ENCODE measurements around the gene TTC36. TPM values are rescaled to one million over a fixed set of nuclear protein-coding genes. Genes with fewer than 3 reads are reported as not detected.
"Not testable (repeated sequence)": the region's sequence is repeated elsewhere in the genome, so short reads cannot be mapped to it uniquely, and the experiment has no call there.

TTC36 gene
- total RNA-seq, 1 donor from 2014 or later: 0.91 TPM

DNA sequence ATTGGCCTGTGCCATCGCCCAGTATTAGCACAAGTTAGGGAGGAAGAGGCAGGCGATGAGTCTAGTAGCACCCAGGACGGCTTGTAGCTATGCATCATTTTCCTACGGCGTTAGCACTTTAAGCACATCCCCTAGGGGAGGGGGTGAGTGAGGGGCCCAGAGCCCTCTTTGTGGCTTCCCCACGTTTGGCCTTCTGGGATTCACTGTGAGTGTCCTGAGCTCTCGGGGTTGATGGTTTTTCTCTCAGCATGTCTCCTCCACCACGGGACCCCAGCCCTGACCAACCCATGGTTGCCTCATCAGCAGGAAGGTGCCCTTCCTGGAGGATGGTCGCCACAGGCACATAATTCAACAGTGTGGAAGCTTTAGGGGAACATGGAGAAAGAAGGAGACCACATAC is 8.0 kb downstream of the TTC36 start:
- H3K27ac Mint-ChIP-seq: no peak overlapping the region
- no peak overlapping the region for H3K4me3 Mint-ChIP-seq
- no peak for DNase-seq (ENCODE audit: low spot score)
- H3K4me1 Mint-ChIP-seq (ENCODE audit: low read depth): peaks cover 7% of the 10 kb centered on the region
- intact Hi-C loops (cut with micrococcal nuclease): no loop called here
- H3K36me3 Mint-ChIP-seq (ENCODE audit: low read depth): no peaks in the 10 kb centered on the region
- no peaks in the 10 kb centered on the region for H3K9me3 Mint-ChIP-seq
- no peaks in the 10 kb centered on the region for H3K27me3 Mint-ChIP-seq (ENCODE audit: insufficient read depth)

DNA sequence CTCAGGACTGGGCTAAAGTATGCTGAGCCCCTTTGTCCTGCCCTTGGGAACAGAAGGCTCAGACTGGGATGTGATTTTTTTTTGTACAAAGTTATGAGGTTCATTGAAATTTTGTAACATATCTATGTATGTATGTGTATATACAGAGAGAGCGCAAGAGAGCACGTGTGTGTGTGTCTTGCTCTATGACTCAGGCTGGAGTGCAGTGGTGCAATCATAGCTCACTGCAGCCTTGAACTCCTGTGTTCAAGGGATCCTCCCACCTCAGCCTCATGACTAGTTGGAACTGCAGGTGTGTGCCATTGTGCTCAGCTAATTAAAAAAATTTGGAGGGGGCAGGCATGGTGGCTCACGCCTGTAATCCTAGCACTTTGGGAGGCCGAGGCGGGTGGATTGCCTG is 9.5 kb downstream of the TTC36 start:
- Mint-ChIP-seq H3K4me3 (no peak overlapping the region), H3K27me3 (ENCODE audit: insufficient read depth) (no peaks in the 10 kb centered on the region), H3K4me1 (ENCODE audit: low read depth) (peaks cover under 1% of the 10 kb centered on the region), H3K36me3 (ENCODE audit: low read depth) (peaks cover 6% of the 10 kb centered on the region), H3K27ac (no peak overlapping the region), H3K9me3 (no peaks in the 10 kb centered on the region)
- intact Hi-C loops (cut with micrococcal nuclease): no loop called here
- DNase-seq (ENCODE audit: low spot score): no peak

GRCh38 chr11:118537409-118537980 is 10.2 kb downstream of the TTC36 start:
- no peak overlapping the region for H3K27ac Mint-ChIP-seq
- intact Hi-C loops (cut with micrococcal nuclease): no loop called here
- DNase-seq (ENCODE audit: low spot score): no peak
- H3K9me3 Mint-ChIP-seq: no peaks in the 10 kb centered on the region
- H3K36me3 Mint-ChIP-seq (ENCODE audit: low read depth): peaks cover 6% of the 10 kb centered on the region
- no peak overlapping the region for H3K4me3 Mint-ChIP-seq
- no peaks in the 10 kb centered on the region for H3K4me1 Mint-ChIP-seq (ENCODE audit: low read depth)
- H3K27me3 Mint-ChIP-seq (ENCODE audit: insufficient read depth): no peaks in the 10 kb centered on the region

DNA sequence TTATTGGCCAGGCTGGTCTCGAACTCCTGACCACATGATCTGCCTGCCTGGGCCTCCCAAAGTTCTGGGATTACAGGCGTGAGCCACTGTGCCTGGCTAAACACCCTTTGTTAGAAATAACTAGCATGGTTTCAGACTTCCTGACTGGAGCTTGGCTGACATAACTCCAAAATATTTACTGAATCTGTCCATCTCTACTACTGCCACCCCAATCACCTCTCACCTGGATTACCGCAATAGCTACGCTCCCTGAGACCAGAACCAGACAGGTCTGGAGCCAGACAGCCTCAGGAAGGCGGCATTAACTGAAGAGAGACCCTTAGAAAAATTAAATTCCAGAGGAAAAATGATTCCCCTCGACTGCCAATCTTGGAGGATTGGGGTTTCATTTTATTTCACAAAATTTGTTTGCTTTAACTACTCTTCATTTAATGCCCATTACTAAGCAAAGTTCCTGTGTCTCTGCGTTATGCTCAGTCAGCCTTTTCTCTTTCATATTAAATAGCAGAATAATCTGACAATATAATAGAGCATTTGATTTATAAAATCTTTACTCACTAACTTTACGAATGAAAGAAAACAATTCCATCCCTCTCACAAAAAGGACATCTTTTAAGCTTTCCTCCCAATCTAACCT is 16.9 kb downstream of the TTC36 start:
- peaks cover 10% of the 10 kb centered on the region for H3K36me3 Mint-ChIP-seq (ENCODE audit: low read depth)
- DNase-seq (ENCODE audit: low spot score): no peak
- no peaks in the 10 kb centered on the region for H3K4me1 Mint-ChIP-seq (ENCODE audit: low read depth)
- no peak overlapping the region for H3K4me3 Mint-ChIP-seq
- H3K27me3 Mint-ChIP-seq (ENCODE audit: insufficient read depth): no peaks in the 10 kb centered on the region
- H3K27ac Mint-ChIP-seq: no peak overlapping the region
- intact Hi-C loops (cut with micrococcal nuclease): no loop called here
- no peaks in the 10 kb centered on the region for H3K9me3 Mint-ChIP-seq

- Mint-ChIP-seq H3K9me3 (no peaks in the 10 kb centered on the region), H3K4me1 (ENCODE audit: low read depth) (no peaks in the 10 kb centered on the region), H3K27ac (no peak overlapping the region), H3K4me3 (no peak overlapping the region), H3K36me3 (ENCODE audit: low read depth) (peaks cover 10% of the 10 kb centered on the region), H3K27me3 (ENCODE audit: insufficient read depth) (no peaks in the 10 kb centered on the region)
- intact Hi-C loops (cut with micrococcal nuclease): no loop called here
- no peak for DNase-seq (ENCODE audit: low spot score)
Observed at GRCh38 chr11:118544647-118545010, 17.4 kb downstream of the TTC36 start.

- no peaks in the 10 kb centered on the region for H3K9me3 Mint-ChIP-seq
- H3K36me3 Mint-ChIP-seq (ENCODE audit: low read depth): peaks cover 10% of the 10 kb centered on the region
- no peak overlapping the region for H3K27ac Mint-ChIP-seq
- no peaks in the 10 kb centered on the region for H3K27me3 Mint-ChIP-seq (ENCODE audit: insufficient read depth)
- H3K4me1 Mint-ChIP-seq (ENCODE audit: low read depth): no peaks in the 10 kb centered on the region
- intact Hi-C loops (cut with micrococcal nuclease): no loop called here
- DNase-seq (ENCODE audit: low spot score): no peak
- no peak overlapping the region for H3K4me3 Mint-ChIP-seq
Observed at GRCh38 chr11:118545533-118545932, 18.3 kb downstream of the TTC36 start.

DNA sequence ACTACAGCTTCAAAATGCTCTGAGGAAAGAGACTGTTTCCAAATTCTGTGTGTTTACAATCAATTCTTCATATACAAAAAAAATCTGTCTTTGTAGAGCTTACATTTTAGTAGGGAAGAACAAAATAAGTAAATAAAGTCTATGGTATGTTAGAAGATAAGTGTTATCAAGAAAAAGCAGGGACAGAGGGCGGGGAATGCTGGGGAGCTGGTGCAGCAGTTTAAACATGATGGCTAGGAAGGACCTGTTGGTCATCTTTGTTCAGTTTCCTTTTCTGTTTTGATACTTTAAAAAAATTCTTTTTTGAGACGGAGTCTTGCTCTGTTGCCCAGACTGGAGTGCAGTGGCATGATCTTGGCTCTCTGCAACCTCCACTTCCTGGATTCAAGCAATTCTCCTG is 19.9 kb downstream of the TTC36 start:
- H3K27me3 Mint-ChIP-seq (ENCODE audit: insufficient read depth): no peaks in the 10 kb centered on the region
- H3K4me1 Mint-ChIP-seq (ENCODE audit: low read depth): no peaks in the 10 kb centered on the region
- intact Hi-C loops (cut with micrococcal nuclease): no loop called here
- no peaks in the 10 kb centered on the region for H3K9me3 Mint-ChIP-seq
- peaks cover 10% of the 10 kb centered on the region for H3K36me3 Mint-ChIP-seq (ENCODE audit: low read depth)
- DNase-seq (ENCODE audit: low spot score): no peak
- no peak overlapping the region for H3K4me3 Mint-ChIP-seq
- H3K27ac Mint-ChIP-seq: no peak overlapping the region

DNA sequence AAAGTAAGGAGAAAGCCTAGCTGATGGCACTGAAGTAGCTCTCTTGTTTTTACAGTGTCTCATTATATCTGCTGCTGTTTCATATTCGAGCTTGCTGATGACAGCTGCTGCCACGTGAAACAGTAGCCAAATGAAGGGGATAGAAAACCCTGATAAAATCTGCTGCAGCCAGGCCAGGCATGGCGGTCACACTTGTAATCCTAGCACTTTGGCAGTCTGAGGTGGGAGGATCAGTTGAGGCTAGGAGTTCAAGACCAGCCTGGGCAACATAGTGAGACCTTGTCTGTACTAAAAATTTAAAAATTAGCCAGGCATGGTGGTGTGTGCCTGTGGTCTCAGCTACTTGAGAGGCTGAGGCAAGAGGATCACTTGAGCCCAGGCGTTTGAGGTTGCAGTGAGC is 25.1 kb downstream of the TTC36 start:
- no peaks in the 10 kb centered on the region for H3K9me3 Mint-ChIP-seq
- no peaks in the 10 kb centered on the region for H3K27me3 Mint-ChIP-seq (ENCODE audit: insufficient read depth)
- no peaks in the 10 kb centered on the region for H3K4me1 Mint-ChIP-seq (ENCODE audit: low read depth)
- no peak overlapping the region for H3K27ac Mint-ChIP-seq
- DNase-seq (ENCODE audit: low spot score): no peak
- peaks cover 11% of the 10 kb centered on the region for H3K36me3 Mint-ChIP-seq (ENCODE audit: low read depth)
- intact Hi-C loops (cut with micrococcal nuclease): no loop called here
- no peak overlapping the region for H3K4me3 Mint-ChIP-seq

DNA sequence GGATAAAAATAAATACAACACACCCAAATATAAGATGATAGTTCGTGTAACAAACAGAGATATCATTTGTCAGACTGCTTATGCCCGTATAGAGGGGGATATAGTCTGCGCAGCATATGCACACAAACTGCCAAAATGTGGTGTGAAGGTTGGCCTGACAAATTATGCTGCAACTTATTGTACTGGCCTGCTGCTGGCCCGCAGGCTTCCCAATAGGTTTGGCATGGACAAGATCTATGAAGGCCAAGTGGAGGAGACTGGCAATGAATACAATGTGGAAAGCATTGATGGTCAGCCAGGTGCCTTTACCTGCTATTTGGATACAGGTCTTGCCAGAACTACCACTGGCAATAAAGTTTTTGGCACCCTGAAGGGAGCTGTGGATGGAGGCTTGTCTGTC is 33.5 kb downstream of the TTC36 start:
- Mint-ChIP-seq H3K27me3 (ENCODE audit: insufficient read depth) (no peaks in the 10 kb centered on the region), H3K9me3 (no peaks in the 10 kb centered on the region), H3K4me1 (ENCODE audit: low read depth) (peaks cover 7% of the 10 kb centered on the region), H3K4me3 (no peak overlapping the region), H3K27ac (no peak overlapping the region), H3K36me3 (ENCODE audit: low read depth) (peaks cover 5% of the 10 kb centered on the region)
- no peak for DNase-seq (ENCODE audit: low spot score)
- intact Hi-C loops (cut with micrococcal nuclease): loop anchor here (10.0 kb wide), 1 partner anchor 46 kb away; no protein-coding TSS in a partner anchor

- H3K9me3 Mint-ChIP-seq: no peaks in the 10 kb centered on the region
- DNase-seq (ENCODE audit: low spot score): no peak
- peaks cover 7% of the 10 kb centered on the region for H3K4me1 Mint-ChIP-seq (ENCODE audit: low read depth)
- peaks cover 5% of the 10 kb centered on the region for H3K36me3 Mint-ChIP-seq (ENCODE audit: low read depth)
- peak overlapping the region; percentile 81 for H3K4me3 Mint-ChIP-seq
- peaks cover 2% of the 10 kb centered on the region for H3K27me3 Mint-ChIP-seq (ENCODE audit: insufficient read depth)
- peak overlapping the region; percentile 29 for H3K27ac Mint-ChIP-seq
- intact Hi-C loops (cut with micrococcal nuclease): loop anchor here (5.0 to 10.0 kb wide), 2 partner anchors 50 to 258 kb away; no protein-coding TSS in a partner anchor
Observed at GRCh38 chr11:118565051-118565450, 37.8 kb downstream of the TTC36 start.

DNA sequence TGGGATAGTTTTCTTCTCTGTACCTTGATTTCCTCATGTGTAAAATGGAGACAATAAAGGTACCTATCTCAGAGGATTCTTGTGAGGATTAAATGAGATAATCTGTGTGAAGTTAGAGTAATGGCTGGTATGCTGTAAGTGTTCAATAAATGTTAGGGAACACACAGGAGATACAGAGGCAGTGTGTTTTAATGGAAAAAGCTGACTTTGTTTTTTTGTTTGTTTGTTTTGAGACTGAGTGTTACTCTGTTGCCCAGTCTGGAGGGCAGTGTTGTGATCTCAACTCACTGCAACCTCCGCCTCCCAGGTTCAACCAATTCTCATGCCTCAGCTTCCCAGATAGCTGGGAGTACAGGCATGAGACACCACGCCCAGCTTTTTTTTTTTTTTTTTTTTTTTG is 42.4 kb downstream of the TTC36 start:
- no peak overlapping the region for H3K27ac Mint-ChIP-seq
- peaks cover 6% of the 10 kb centered on the region for H3K36me3 Mint-ChIP-seq (ENCODE audit: low read depth)
- peaks cover 2% of the 10 kb centered on the region for H3K27me3 Mint-ChIP-seq (ENCODE audit: insufficient read depth)
- no peaks in the 10 kb centered on the region for H3K9me3 Mint-ChIP-seq
- intact Hi-C loops (cut with micrococcal nuclease): loop anchor here (5.0 to 10.0 kb wide), 5 partner anchors 55 to 498 kb away; partner anchors contain the start of genes DDX6 and VPS11
- no peak overlapping the region for H3K4me3 Mint-ChIP-seq
- peaks cover 32% of the 10 kb centered on the region for H3K4me1 Mint-ChIP-seq (ENCODE audit: low read depth)
- DNase-seq (ENCODE audit: low spot score): no peak

DNA sequence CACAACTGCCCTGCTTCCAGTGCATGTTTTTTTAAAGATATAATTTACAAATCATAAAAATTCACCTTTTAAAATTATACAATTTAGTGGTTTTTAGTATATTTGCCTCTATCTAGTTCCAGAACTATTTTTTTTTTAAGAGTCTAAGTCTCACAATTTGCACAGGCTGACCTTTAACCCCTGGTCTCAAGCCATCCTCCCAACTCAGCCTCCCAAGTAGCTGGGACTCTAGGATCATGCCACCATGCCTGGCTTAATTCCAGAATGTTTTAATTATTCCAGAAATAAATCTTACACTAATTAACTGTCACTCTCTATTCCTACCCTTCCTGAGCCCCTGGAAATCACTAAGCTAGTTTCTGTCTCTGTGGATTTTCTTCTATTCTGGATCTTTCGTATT is 43.5 kb downstream of the TTC36 start:
- intact Hi-C loops (cut with micrococcal nuclease): loop anchor here (5.0 kb wide), 3 partner anchors 222 to 497 kb away; partner anchors contain the start of genes DDX6 and VPS11
- Mint-ChIP-seq H3K27me3 (ENCODE audit: insufficient read depth) (peaks cover 2% of the 10 kb centered on the region), H3K9me3 (no peaks in the 10 kb centered on the region), H3K4me1 (ENCODE audit: low read depth) (peaks cover 37% of the 10 kb centered on the region), H3K4me3 (no peak overlapping the region), H3K27ac (no peak overlapping the region), H3K36me3 (ENCODE audit: low read depth) (peaks cover 7% of the 10 kb centered on the region)
- DNase-seq (ENCODE audit: low spot score): no peak

- DNase-seq (ENCODE audit: low spot score); H3K9me3 Mint-ChIP-seq; H3K36me3 Mint-ChIP-seq (ENCODE audit: low read depth); H3K27me3 Mint-ChIP-seq (ENCODE audit: insufficient read depth): not testable (repeated sequence)
- intact Hi-C loops (cut with micrococcal nuclease): loop anchor here (2.0 to 5.0 kb wide), 8 partner anchors 35 to 1243 kb away; partner anchors contain the start of genes DDX6, PHLDB1, UBE4A and VPS11
- Mint-ChIP-seq H3K27ac (peak overlapping the region; percentile 96), H3K4me1 (ENCODE audit: low read depth) (peaks cover 46% of the 10 kb centered on the region), H3K4me3 (peak overlapping the region; percentile 98)
Observed at GRCh38 chr11:118571701-118572060, 44.4 kb downstream of the TTC36 start.
